Measurements from ENCODE around the gene CLEC16A. TPM values are rescaled to one million over a fixed set of nuclear protein-coding genes. Genes with fewer than 3 reads are reported as not detected.

Gene CLEC16A
- total and polyA plus RNA-seq, 9 of the 15 experiments (the other 6 are each of a cell fraction or from before 2014, with no cell fraction given), result 1.00 to 22.3 (median 10.0) TPM

DNA sequence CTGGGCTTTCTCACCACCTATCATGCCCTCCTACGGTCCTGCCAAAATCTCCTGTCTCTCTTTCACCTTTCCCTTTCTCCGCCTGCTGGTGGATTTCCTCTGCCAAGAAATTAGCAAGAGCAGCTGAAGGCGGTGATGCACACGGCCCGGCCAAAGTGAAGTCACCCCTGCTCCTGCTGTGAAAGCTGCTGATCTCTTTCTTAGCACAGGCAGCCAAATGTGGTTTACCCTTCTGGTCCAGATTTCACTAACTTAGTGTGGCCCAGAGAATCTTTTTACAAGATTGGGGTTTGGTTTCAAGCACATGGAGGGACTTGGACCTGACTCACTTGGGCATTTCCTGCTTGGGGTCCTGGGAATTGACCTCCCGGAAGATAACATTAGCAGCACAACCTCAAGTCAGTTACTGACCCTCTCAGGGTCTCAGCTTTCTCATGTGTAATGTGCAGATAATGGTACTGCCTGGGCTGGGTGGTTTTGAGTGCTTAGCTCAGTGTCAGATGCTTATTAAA lies 155.9 kb downstream of the CLEC16A start (continued):
- TF ChIP-seq, protein P1, sequence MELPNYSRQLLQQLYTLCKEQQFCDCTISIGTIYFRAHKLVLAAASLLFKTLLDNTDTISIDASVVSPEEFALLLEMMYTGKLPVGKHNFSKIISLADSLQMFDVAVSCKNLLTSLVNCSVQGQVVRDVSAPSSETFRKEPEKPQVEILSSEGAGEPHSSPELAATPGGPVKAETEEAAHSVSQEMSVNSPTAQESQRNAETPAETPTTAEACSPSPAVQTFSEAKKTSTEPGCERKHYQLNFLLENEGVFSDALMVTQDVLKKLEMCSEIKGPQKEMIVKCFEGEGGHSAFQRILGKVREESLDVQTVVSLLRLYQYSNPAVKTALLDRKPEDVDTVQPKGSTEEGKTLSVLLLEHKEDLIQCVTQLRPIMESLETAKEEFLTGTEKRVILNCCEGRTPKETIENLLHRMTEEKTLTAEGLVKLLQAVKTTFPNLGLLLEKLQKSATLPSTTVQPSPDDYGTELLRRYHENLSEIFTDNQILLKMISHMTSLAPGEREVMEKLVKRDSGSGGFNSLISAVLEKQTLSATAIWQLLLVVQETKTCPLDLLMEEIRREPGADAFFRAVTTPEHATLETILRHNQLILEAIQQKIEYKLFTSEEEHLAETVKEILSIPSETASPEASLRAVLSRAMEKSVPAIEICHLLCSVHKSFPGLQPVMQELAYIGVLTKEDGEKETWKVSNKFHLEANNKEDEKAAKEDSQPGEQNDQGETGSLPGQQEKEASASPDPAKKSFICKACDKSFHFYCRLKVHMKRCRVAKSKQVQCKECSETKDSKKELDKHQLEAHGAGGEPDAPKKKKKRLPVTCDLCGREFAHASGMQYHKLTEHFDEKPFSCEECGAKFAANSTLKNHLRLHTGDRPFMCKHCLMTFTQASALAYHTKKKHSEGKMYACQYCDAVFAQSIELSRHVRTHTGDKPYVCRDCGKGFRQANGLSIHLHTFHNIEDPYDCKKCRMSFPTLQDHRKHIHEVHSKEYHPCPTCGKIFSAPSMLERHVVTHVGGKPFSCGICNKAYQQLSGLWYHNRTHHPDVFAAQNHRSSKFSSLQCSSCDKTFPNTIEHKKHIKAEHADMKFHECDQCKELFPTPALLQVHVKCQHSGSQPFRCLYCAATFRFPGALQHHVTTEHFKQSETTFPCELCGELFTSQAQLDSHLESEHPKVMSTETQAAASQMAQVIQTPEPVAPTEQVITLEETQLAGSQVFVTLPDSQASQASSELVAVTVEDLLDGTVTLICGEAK (IDR thresholded peaks at IDR 0.05), result 0 out of 2 replicates have a peak, but pooled peaks have one; percentile 27
- TF ChIP-seq, protein P1 (CRISPR knock-in tag; IDR thresholded peaks at IDR 0.05), result no peak
- TF ChIP-seq, protein P2, sequence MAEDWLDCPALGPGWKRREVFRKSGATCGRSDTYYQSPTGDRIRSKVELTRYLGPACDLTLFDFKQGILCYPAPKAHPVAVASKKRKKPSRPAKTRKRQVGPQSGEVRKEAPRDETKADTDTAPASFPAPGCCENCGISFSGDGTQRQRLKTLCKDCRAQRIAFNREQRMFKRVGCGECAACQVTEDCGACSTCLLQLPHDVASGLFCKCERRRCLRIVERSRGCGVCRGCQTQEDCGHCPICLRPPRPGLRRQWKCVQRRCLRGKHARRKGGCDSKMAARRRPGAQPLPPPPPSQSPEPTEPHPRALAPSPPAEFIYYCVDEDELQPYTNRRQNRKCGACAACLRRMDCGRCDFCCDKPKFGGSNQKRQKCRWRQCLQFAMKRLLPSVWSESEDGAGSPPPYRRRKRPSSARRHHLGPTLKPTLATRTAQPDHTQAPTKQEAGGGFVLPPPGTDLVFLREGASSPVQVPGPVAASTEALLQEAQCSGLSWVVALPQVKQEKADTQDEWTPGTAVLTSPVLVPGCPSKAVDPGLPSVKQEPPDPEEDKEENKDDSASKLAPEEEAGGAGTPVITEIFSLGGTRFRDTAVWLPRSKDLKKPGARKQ (CRISPR knock-in tag; IDR thresholded peaks at IDR 0.05), result no peak
- TF ChIP-seq TFAM (CRISPR knock-in tag; conservative IDR thresholded peaks at IDR 0.05) (no peak), PTBP1 (IDR thresholded peaks at IDR 0.05; ENCODE audit: low read depth, low read length) (no peak), SMAD2 (IDR thresholded peaks at IDR 0.05; ENCODE audit: low read depth, low read length) (no peak), BACH1 (tag; IDR thresholded peaks at IDR 0.05) (peak; percentile 47; the same call in 1 of the 2 replicates)
- TF ChIP-seq, protein P3, sequence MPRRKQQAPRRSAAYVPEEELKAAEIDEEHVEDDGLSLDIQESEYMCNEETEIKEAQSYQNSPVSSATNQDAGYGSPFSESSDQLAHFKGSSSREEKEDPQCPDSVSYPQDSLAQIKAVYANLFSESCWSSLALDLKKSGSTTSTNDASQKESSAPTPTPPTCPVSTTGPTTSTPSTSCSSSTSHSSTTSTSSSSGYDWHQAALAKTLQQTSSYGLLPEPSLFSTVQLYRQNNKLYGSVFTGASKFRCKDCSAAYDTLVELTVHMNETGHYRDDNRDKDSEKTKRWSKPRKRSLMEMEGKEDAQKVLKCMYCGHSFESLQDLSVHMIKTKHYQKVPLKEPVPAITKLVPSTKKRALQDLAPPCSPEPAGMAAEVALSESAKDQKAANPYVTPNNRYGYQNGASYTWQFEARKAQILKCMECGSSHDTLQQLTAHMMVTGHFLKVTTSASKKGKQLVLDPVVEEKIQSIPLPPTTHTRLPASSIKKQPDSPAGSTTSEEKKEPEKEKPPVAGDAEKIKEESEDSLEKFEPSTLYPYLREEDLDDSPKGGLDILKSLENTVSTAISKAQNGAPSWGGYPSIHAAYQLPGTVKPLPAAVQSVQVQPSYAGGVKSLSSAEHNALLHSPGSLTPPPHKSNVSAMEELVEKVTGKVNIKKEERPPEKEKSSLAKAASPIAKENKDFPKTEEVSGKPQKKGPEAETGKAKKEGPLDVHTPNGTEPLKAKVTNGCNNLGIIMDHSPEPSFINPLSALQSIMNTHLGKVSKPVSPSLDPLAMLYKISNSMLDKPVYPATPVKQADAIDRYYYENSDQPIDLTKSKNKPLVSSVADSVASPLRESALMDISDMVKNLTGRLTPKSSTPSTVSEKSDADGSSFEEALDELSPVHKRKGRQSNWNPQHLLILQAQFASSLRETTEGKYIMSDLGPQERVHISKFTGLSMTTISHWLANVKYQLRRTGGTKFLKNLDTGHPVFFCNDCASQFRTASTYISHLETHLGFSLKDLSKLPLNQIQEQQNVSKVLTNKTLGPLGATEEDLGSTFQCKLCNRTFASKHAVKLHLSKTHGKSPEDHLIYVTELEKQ (CRISPR knock-in tag; IDR thresholded peaks at IDR 0.05), result no peak
- TF ChIP-seq, protein P4, sequence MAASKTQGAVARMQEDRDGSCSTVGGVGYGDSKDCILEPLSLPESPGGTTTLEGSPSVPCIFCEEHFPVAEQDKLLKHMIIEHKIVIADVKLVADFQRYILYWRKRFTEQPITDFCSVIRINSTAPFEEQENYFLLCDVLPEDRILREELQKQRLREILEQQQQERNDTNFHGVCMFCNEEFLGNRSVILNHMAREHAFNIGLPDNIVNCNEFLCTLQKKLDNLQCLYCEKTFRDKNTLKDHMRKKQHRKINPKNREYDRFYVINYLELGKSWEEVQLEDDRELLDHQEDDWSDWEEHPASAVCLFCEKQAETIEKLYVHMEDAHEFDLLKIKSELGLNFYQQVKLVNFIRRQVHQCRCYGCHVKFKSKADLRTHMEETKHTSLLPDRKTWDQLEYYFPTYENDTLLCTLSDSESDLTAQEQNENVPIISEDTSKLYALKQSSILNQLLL (CRISPR knock-in tag; IDR thresholded peaks at IDR 0.05; ENCODE audit: borderline replicate concordance), result no peak
- TF ChIP-seq, protein P5, sequence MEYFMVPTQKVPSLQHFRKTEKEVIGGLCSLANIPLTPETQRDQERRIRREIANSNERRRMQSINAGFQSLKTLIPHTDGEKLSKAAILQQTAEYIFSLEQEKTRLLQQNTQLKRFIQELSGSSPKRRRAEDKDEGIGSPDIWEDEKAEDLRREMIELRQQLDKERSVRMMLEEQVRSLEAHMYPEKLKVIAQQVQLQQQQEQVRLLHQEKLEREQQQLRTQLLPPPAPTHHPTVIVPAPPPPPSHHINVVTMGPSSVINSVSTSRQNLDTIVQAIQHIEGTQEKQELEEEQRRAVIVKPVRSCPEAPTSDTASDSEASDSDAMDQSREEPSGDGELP (CRISPR knock-in tag; IDR thresholded peaks at IDR 0.05; ENCODE audit: borderline replicate concordance), result peak; percentile 92

Data from K562 (cell line).